HG02588 (cell line): ENCODE results near the gene WWTR1.

ENCODE experiments used
- ATAC-seq: cut with Tn5 transposase; IDR thresholded peaks from one replicate; pipeline ENCODE4 v1.9.1; 2021; ENCODE audit warnings: mild to moderate bottlenecking, moderate library complexity; ENCODE audit not compliant: unreplicated experiment

WWTR1 gene

DNA sequence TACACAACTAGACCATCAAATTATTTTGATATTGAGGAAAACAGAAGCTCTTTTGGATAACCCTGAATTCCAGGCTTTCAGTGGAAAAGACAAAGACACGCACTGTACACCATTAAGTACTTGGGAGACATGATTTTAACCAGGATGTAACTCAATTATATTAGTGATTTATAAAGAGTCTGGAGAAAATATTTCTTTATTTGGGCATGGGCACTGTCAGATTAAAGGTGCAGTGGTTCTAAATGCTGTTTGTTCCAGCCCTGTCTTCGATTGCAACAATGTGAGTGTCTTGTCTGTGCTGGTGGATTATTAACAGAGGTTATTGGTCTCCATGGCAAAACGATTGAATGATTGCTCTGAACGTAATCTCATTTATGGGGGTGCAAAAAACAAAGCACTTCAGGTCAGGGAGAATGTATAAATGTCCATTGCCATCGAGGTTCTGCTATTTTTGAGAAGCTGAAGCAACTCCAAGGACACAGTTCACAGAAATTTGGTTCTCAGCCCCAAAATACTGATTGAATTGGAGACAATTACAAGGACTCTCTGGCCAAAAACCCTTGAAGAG, 183.5 kb downstream of the WWTR1 start, which contains the start of gene TM4SF4:
Gene TM4SF4 (plus strand): TSS at position 448 of the 568 bp plus-strand sequence. CDS start 181 bp downstream, outside the sequence.
- no peak for ATAC-seq

DNA sequence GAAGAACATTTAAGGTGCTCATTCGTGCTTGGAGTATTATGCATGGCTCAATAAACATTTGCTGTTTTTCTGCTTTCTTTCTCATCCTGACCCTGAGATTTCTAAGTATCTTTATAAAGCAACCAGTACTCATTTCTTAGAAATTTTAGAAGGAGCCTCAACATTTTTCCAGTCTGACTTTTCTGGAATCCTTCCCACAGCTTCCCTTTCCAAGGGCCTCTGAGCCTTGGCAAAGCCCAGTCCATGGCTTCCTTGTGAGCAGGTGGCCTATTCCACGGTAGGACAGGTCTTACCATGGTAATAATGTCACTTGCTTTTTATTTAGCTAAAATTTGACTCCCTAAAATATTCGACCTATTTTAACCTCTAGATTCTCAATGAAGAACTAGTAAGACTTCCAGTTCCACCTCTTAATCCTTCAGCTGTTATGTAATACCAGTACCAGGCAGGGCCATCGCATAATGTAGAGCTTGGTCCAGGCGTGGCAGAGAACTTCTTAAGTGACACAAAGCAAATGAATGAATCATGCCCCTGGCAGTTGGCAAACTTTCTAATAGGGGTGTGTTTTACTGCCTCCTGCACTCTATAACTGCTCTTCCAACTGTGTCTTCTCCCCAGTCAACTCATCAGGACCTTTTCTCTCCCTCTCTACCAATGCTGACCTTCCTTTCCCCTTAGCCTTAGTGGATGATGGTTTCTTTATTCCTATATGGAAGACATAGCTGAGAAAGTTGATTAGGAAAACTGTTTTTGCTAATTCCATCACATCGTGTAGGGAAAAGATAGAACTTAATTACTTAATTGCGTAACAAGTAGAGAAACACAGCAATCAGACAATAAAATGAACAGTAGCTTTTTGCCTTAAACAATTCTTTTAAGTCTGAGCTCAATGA, 184.2 kb downstream of the WWTR1 start:
- no peak for ATAC-seq

DNA sequence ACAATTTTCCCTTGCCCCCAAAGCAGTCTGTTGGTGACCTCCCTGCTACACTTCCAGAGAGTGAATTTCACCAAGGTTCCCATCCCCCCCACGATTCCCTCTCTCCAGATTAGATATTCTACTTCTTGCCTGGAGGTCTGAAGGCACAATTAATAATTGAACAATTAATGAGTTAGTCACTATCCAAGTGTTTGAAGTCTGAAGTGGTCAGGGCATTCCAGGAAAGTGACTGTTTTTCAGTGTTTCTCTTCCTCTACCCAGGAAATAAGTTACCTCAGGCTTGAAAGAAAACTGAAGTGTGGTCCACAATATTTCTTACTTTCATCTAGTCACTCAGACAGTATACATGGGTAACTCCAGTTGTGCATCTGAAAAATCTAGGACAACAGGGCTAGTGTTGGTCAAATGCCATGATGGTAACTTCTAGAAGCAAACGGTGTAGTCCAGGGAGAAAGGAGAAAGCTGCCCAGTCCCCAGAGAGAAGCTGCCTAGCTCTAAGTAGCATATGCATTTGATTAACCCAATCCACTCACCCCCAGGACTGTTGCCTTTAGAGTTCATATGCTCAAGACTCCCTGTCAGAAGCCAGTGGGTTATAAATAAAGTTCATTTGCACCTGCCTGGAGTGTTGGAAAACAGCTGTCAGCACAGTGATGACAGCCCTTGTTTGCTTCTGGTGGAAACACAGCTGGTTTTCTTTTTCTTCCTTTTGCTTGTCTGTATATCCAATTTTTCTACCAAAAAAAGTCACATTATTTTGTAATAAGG, 185.6 kb downstream of the WWTR1 start:
- ATAC-seq = no peak

DNA sequence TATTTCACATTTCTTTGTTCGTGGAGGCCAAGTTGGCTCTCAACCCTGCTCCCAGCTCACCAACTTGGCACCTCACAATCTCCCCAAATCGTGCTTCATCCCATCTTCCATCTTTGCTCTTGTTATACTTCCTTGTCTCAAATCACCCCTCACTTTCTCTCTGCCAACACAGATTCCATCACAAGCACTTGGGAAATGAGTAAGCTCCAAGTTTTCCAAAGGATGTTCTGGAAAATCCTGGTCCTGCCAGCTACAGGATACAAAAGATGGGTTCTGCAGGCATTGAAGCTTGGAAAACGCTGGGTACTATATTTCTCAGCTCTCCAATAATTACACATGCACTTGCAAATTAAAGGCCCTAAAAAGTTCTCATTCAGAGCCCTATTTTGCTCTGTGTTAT, 187.4 kb downstream of the WWTR1 start:
- ATAC-seq = no peak

DNA sequence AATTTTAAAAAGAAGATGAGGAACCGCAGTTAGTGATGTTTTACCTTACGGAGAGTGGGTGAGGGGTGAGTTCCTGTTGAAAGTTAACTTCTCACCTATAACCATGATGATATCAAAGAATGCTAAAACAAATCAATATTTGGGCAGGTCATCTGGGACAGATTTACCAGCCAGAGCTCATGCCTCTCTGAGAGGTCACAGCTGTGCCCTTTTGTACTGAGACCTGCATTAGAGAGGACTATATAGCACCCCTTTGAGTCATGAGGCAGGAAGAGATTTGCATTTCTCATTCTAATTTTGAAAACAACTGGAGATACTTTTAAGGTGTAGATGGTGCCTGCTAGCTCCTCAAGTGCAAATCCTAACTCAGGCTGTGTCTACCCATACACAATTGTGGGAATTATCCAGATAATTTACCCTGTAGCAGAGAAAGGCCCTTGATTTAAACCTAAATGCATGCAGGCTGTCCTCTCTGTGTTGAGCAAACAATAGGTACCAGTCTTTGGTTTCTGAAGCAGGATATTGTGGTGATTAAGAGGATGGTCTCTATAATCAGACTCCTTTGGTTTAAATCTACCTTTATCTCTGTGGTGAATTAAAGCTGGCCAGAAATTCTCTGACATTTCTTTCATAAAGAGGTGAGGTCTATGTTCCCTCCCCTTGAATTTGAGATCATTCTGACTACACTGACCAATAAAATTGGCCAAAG, 189.2 kb downstream of the WWTR1 start:
- ATAC-seq = peak; percentile 88
